ENCODE results near the gene FBXW4. TPM values are rescaled to one million over a fixed set of nuclear protein-coding genes. Genes with fewer than 3 reads are reported as not detected.

The FBXW4 gene
- polyA plus RNA-seq, 1 donor from 2014 or later: 7.7 TPM

DNA sequence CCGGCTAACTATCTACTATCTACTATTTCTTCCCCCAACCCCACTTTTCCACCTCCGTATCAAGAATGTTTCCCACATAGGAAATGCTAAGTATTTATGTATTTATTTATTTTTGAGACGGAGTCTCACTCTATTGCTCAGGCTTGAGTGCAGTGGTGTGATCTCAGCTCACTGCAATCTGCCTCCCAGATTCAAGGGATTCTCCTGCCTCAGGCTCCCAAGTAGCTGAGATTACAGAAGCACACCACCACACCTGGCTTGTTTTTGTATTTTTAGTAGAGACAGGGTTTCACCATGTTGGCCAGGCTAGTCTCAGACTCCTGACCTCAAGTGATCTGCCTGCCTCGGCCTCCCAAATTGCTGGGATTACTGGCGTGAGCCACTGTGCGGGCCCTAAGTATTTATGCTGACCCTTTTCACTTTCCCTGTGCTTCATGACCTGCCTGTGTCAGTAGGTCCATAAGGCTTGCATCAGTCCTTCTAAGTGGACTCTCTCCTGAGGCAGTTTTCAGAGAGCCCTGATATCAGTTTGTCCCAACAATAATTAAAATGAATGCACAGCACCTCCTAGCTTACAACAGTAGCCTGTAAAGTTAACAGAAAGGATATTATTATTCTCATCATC is 25.7 kb upstream of the FBXW4 start:
- H3K27ac ChIP-seq (ENCODE audit: low read length): no peak overlapping the region
- no peaks in the 10 kb centered on the region for H3F3A ChIP-seq (ENCODE audit: insufficient read depth, low read length, poor library complexity, severe bottlenecking)
- H4K20me1 ChIP-seq (ENCODE audit: insufficient read depth): no peaks in the 10 kb centered on the region
- H3K4me3 ChIP-seq (ENCODE audit: low read length): no peak overlapping the region
- no peaks in the 10 kb centered on the region for H3K9me2 ChIP-seq (ENCODE audit: insufficient read depth, low read length)
- H3K4me2 ChIP-seq (ENCODE audit: low read length): no peak overlapping the region
- TF ChIP-seq, protein P1, sequence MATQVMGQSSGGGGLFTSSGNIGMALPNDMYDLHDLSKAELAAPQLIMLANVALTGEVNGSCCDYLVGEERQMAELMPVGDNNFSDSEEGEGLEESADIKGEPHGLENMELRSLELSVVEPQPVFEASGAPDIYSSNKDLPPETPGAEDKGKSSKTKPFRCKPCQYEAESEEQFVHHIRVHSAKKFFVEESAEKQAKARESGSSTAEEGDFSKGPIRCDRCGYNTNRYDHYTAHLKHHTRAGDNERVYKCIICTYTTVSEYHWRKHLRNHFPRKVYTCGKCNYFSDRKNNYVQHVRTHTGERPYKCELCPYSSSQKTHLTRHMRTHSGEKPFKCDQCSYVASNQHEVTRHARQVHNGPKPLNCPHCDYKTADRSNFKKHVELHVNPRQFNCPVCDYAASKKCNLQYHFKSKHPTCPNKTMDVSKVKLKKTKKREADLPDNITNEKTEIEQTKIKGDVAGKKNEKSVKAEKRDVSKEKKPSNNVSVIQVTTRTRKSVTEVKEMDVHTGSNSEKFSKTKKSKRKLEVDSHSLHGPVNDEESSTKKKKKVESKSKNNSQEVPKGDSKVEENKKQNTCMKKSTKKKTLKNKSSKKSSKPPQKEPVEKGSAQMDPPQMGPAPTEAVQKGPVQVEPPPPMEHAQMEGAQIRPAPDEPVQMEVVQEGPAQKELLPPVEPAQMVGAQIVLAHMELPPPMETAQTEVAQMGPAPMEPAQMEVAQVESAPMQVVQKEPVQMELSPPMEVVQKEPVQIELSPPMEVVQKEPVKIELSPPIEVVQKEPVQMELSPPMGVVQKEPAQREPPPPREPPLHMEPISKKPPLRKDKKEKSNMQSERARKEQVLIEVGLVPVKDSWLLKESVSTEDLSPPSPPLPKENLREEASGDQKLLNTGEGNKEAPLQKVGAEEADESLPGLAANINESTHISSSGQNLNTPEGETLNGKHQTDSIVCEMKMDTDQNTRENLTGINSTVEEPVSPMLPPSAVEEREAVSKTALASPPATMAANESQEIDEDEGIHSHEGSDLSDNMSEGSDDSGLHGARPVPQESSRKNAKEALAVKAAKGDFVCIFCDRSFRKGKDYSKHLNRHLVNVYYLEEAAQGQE (IDR thresholded peaks at IDR 0.05; ENCODE audit: borderline replicate concordance): no peak
- TF ChIP-seq SMC3 (conservative IDR thresholded peaks at IDR 0.05; ENCODE audit: poor library complexity) (no peak), EP300 (conservative IDR thresholded peaks at IDR 0.05; ENCODE audit: poor library complexity, severe bottlenecking) (no peak), POLR2AphosphoS5 (IDR thresholded peaks at IDR 0.05) (no peak), EZH2 (IDR thresholded peaks at IDR 0.05; ENCODE audit: borderline replicate concordance, insufficient read depth, low read length, poor library complexity, severe bottlenecking) (no peak), RAD21 (conservative IDR thresholded peaks at IDR 0.05) (no peak), MXI1 (conservative IDR thresholded peaks at IDR 0.05; ENCODE audit: poor library complexity, severe bottlenecking) (no peak), TAF1 (IDR thresholded peaks at IDR 0.05; ENCODE audit: low read depth) (no peak)
- TF ChIP-seq, protein P2, sequence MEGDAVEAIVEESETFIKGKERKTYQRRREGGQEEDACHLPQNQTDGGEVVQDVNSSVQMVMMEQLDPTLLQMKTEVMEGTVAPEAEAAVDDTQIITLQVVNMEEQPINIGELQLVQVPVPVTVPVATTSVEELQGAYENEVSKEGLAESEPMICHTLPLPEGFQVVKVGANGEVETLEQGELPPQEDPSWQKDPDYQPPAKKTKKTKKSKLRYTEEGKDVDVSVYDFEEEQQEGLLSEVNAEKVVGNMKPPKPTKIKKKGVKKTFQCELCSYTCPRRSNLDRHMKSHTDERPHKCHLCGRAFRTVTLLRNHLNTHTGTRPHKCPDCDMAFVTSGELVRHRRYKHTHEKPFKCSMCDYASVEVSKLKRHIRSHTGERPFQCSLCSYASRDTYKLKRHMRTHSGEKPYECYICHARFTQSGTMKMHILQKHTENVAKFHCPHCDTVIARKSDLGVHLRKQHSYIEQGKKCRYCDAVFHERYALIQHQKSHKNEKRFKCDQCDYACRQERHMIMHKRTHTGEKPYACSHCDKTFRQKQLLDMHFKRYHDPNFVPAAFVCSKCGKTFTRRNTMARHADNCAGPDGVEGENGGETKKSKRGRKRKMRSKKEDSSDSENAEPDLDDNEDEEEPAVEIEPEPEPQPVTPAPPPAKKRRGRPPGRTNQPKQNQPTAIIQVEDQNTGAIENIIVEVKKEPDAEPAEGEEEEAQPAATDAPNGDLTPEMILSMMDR (IDR thresholded peaks at IDR 0.05; ENCODE audit: poor library complexity, severe bottlenecking): no peak
- no peaks in the 10 kb centered on the region for H3K36me3 ChIP-seq (ENCODE audit: insufficient read depth, low read length)
- no peak overlapping the region for H2AFZ ChIP-seq (ENCODE audit: low read depth, low read length)
- H3K27me3 ChIP-seq (ENCODE audit: insufficient read depth, low read depth, low read length): no peaks in the 10 kb centered on the region
- H3K9me3 ChIP-seq (ENCODE audit: low read length): no peaks in the 10 kb centered on the region
- no peak overlapping the region for H3K9ac ChIP-seq (ENCODE audit: low read length)
- H3K79me2 ChIP-seq (replicated peaks; ENCODE audit: insufficient read depth, low read length): no peaks in the 10 kb centered on the region

DNA sequence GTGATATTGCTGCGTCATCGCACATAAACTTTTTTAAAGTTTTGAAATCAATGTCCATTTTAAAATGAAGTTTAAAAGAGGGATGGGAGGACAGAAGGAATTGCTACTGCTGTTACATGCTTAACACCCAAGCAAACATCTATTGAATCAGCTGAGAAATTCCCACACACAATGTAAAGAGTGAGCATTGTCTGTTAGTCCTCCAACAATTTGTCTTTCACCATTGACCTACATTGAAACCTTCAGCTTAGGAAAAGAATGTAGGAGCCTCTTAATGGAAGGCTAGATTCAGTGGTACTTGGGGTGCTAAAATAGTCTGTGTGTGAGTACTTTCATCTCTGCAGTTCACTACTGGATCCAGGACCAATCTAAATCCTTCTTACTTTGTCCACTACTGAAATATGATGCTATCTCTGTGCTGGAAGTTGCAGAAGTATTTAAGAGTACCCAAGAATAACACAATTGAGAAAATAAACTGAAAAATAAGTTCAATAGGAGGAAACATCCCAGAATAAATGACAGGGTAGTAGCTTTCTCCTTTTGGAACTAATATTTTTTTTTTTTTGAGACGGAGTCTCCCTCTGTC is 23.8 kb upstream of the FBXW4 start:
- TF ChIP-seq EP300 (conservative IDR thresholded peaks at IDR 0.05; ENCODE audit: poor library complexity, severe bottlenecking) (no peak), SMC3 (conservative IDR thresholded peaks at IDR 0.05; ENCODE audit: poor library complexity) (no peak), TAF1 (IDR thresholded peaks at IDR 0.05; ENCODE audit: low read depth) (no peak), POLR2AphosphoS5 (IDR thresholded peaks at IDR 0.05) (no peak), RAD21 (conservative IDR thresholded peaks at IDR 0.05) (no peak), EZH2 (IDR thresholded peaks at IDR 0.05; ENCODE audit: borderline replicate concordance, insufficient read depth, low read length, poor library complexity, severe bottlenecking) (no peak)
- TF ChIP-seq, protein P2 (IDR thresholded peaks at IDR 0.05; ENCODE audit: poor library complexity, severe bottlenecking): no peak
- TF ChIP-seq, protein P1 (IDR thresholded peaks at IDR 0.05; ENCODE audit: borderline replicate concordance): no peak

More for the DNA sequence above, 23.8 kb upstream of the FBXW4 start:
- no peak overlapping the region for H2AFZ ChIP-seq (ENCODE audit: low read depth, low read length)
- no peak overlapping the region for H3K4me2 ChIP-seq (ENCODE audit: low read length)
- no peaks in the 10 kb centered on the region for H4K20me1 ChIP-seq (ENCODE audit: insufficient read depth)
- no peaks in the 10 kb centered on the region for H3K9me2 ChIP-seq (ENCODE audit: insufficient read depth, low read length)
- H3K4me3 ChIP-seq (ENCODE audit: low read length): no peak overlapping the region
- no peaks in the 10 kb centered on the region for H3K27me3 ChIP-seq (ENCODE audit: insufficient read depth, low read depth, low read length)
- no peak overlapping the region for H3K27ac ChIP-seq (ENCODE audit: low read length)
- no peaks in the 10 kb centered on the region for H3K36me3 ChIP-seq (ENCODE audit: insufficient read depth, low read length)
- no peaks in the 10 kb centered on the region for H3F3A ChIP-seq (ENCODE audit: insufficient read depth, low read length, poor library complexity, severe bottlenecking)
- H3K9me3 ChIP-seq (ENCODE audit: low read length): no peaks in the 10 kb centered on the region
- H3K79me2 ChIP-seq (replicated peaks; ENCODE audit: insufficient read depth, low read length): no peaks in the 10 kb centered on the region
- no peak overlapping the region for H3K9ac ChIP-seq (ENCODE audit: low read length)
